Smooth muscle cell (in vitro differentiated cells): ENCODE results near the gene CRTC1. TPM values are rescaled to one million over a fixed set of nuclear protein-coding genes. Genes with fewer than 3 reads are reported as not detected.

Source experiments
- DNase-seq: peaks from one replicate; lab custom pipeline; 2025; ENCODE audit not compliant: unreplicated experiment; lab: John Stamatoyannopoulos, UW
- H2AFZ ChIP-seq: fragments of 200-600 bp; sonication (generic); 2 replicates; pipeline ENCODE4 v1.6.0; 2016; ENCODE audit warnings: antibody characterized with exemption, low read depth, mild to moderate bottlenecking
- H3F3A ChIP-seq: fragments of 200-600 bp; sonication (generic); 2 replicates; pipeline ENCODE4 v1.6.0; 2017; ENCODE audit warnings: antibody characterized with exemption, low read depth
- H3K27ac ChIP-seq: fragments of 200-600 bp; sonication (generic); 2 replicates; pipeline ENCODE4 v1.5.1; 2016; ENCODE audit warnings: low read depth, mild to moderate bottlenecking
- H3K27me3 ChIP-seq: fragments of 200-600 bp; sonication (generic); 2 replicates; pipeline ENCODE4 v1.6.1; 2016; ENCODE audit warnings: low read depth, mild to moderate bottlenecking
- H3K36me3 ChIP-seq: fragments of 200-600 bp; sonication (generic); 2 replicates; pipeline ENCODE4 v1.5.1; 2016; ENCODE audit warnings: low read depth
- H3K4me1 ChIP-seq: fragments of 200-600 bp; sonication (generic); 2 replicates; pipeline ENCODE4 v1.5.1; 2016; ENCODE audit warnings: low read depth
- H3K4me2 ChIP-seq: fragments of 200-600 bp; sonication (generic); 2 replicates; pipeline ENCODE4 v1.6.0; 2016; ENCODE audit warnings: mild to moderate bottlenecking
- H3K4me3 ChIP-seq: fragments of 200-600 bp; sonication (generic); 2 replicates; pipeline ENCODE4 v1.5.1; 2016; ENCODE audit warnings: mild to moderate bottlenecking
- H3K79me2 ChIP-seq: fragments of 200-600 bp; sonication (generic); 2 replicates; pipeline ENCODE4 v1.6.0; 2016; ENCODE audit warnings: low read depth, mild to moderate bottlenecking
- H3K9ac ChIP-seq: fragments of 200-600 bp; sonication (generic); 2 replicates; pipeline ENCODE4 v1.6.0; 2016; ENCODE audit warnings: low read depth
- H3K9me3 ChIP-seq: fragments of 200-600 bp; sonication (generic); replicated peaks from 2 replicates; pipeline ENCODE4 v1.5.1; 2016; ENCODE audit warnings: low read depth
- H4K20me1 ChIP-seq: fragments of 200-600 bp; sonication (generic); 2 replicates; pipeline ENCODE4 v1.6.0; 2016; ENCODE audit warnings: low read depth
- CTCF ChIP-seq: fragments of 200-600 bp; sonication (generic); IDR thresholded peaks from 2 replicates; pipeline ENCODE4 v1.5.1; 2017; ENCODE audit warnings: borderline replicate concordance, mild to moderate bottlenecking, antibody characterized with exemption; ENCODE audit not compliant: insufficient read depth, poor library complexity, severe bottlenecking
- WGBS: methylation state at CpG from one replicate; pipeline ENCODE4 v1.1.7; 2016; ENCODE audit warnings: low lambda C conversion rate; 5-methylcytosine and 5-hydroxymethylcytosine counted together
- polyA plus RNA-seq: library from polyadenylated mRNA; unstranded; fragments of >200 nt; fragmentation: Nextera tagmentation; extraction: Ambion mirVana; gene quantifications from 2 replicates; pipeline ENCODE4 v1.2.1, GENCODE V29; 2016
- total RNA-seq: library from RNA; depleted of rRNA; stranded (reverse); fragments of >200 nt; gene quantifications from 2 replicates; pipeline ENCODE4 v1.2.3, GENCODE V29; 2014

CRTC1 gene
- total and polyA plus RNA-seq, 2 experiments from 2014 or later, result 1.6 to 3.1 TPM

- Histone ChIP-seq H3K36me3 (no peaks in the 10 kb centered on the region), H3K9me3 (no peaks in the 10 kb centered on the region), H3K27ac (no peak overlapping the region), H2AFZ (peak overlapping the region; percentile 72), H3K4me3 (peak overlapping the region; percentile 73), H3K4me2 (peak overlapping the region; percentile 87), H3K4me1 (peaks cover 14% of the 10 kb centered on the region), H3K79me2 (peaks cover 31% of the 10 kb centered on the region), H3K27me3 (no peaks in the 10 kb centered on the region), H4K20me1 (peaks cover 37% of the 10 kb centered on the region), H3F3A (peaks cover 5% of the 10 kb centered on the region), H3K9ac (no peak overlapping the region)
- no peak for TF ChIP-seq CTCF
- 31% methylated on average over 8 of the region's 8 CpGs for WGBS
- DNase-seq, result no peak
Observed at GRCh38 chr19:18682807-18683108, 722 bp upstream of the CRTC1 start.

- Histone ChIP-seq H3K9ac (no peak overlapping the region), H3F3A (no peaks in the 10 kb centered on the region), H3K79me2 (peaks cover 42% of the 10 kb centered on the region), H3K27me3 (no peaks in the 10 kb centered on the region), H2AFZ (no peak overlapping the region), H3K36me3 (no peaks in the 10 kb centered on the region), H4K20me1 (peaks cover 47% of the 10 kb centered on the region), H3K4me3 (peak overlapping the region; percentile 73), H3K27ac (no peak overlapping the region), H3K9me3 (no peaks in the 10 kb centered on the region), H3K4me1 (peaks cover 5% of the 10 kb centered on the region), H3K4me2 (peak overlapping the region; percentile 91)
- no peak for DNase-seq
- 25% methylated on average over 14 of the region's 16 CpGs for WGBS
- TF ChIP-seq CTCF, result no peak
Observed at GRCh38 chr19:18683958-18684641, 620 bp downstream of the CRTC1 start.

GRCh38 chr19:18684642-18684993 lies 1.1 kb downstream of the CRTC1 start:
- Histone ChIP-seq H3K79me2 (peaks cover 44% of the 10 kb centered on the region), H3K9me3 (no peaks in the 10 kb centered on the region), H4K20me1 (peaks cover 50% of the 10 kb centered on the region), H3K27ac (no peak overlapping the region), H3K4me1 (peaks cover 5% of the 10 kb centered on the region), H3K4me2 (peak overlapping the region; percentile 91), H3K36me3 (no peaks in the 10 kb centered on the region), H3K9ac (no peak overlapping the region), H3K4me3 (peak overlapping the region; percentile 73), H3K27me3 (no peaks in the 10 kb centered on the region), H3F3A (no peaks in the 10 kb centered on the region), H2AFZ (no peak overlapping the region)
- DNase-seq, result no peak
- WGBS, result 100% methylated on average over 3 of the region's 3 CpGs
- TF ChIP-seq CTCF, result no peak

GRCh38 chr19:18685597-18686190 lies 2.2 kb downstream of the CRTC1 start:
- Histone ChIP-seq H3K79me2 (peaks cover 52% of the 10 kb centered on the region), H3K4me1 (peaks cover 5% of the 10 kb centered on the region), H3K27me3 (no peaks in the 10 kb centered on the region), H3K4me3 (no peak overlapping the region), H3K27ac (no peak overlapping the region), H4K20me1 (peaks cover 60% of the 10 kb centered on the region), H2AFZ (no peak overlapping the region), H3K36me3 (no peaks in the 10 kb centered on the region), H3K9me3 (no peaks in the 10 kb centered on the region), H3F3A (no peaks in the 10 kb centered on the region), H3K9ac (no peak overlapping the region), H3K4me2 (no peak overlapping the region)
- WGBS, result 89% methylated on average over 5 of the region's 5 CpGs
- no peak for DNase-seq
- TF ChIP-seq CTCF, result no peak
